22Rv1 (cell line): ENCODE results near the gene ARHGEF19.

Experiments
- ZFX ChIP-seq: fragments of 450-650 bp; IDR thresholded peaks from 2 replicates; pipeline ENCODE4 v1.6.1; 2017; ENCODE audit warnings: antibody characterized with exemption, borderline replicate concordance
- TF ChIP-seq, protein P1 (sequence below): fragments of 450-650 bp; IDR thresholded peaks from 2 replicates; pipeline ENCODE4 v1.5.1; 2017; ENCODE audit warnings: mild to moderate bottlenecking

DNA sequence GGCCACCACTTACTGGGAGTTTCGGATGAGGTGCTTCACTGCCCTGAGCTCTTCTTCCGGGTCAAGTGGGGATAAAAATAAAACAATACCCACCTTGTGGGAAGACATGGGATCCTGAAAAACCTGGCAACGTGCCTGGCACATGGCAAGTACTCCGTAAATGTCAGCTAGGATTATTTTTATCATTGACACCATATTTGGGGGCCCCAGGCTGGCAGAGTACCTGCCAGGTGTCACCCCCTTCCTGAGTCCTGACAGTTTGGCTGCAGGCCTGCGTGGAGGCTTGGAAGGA, 47.4 kb downstream of the ARHGEF19 start:
- TF ChIP-seq, protein P1, sequence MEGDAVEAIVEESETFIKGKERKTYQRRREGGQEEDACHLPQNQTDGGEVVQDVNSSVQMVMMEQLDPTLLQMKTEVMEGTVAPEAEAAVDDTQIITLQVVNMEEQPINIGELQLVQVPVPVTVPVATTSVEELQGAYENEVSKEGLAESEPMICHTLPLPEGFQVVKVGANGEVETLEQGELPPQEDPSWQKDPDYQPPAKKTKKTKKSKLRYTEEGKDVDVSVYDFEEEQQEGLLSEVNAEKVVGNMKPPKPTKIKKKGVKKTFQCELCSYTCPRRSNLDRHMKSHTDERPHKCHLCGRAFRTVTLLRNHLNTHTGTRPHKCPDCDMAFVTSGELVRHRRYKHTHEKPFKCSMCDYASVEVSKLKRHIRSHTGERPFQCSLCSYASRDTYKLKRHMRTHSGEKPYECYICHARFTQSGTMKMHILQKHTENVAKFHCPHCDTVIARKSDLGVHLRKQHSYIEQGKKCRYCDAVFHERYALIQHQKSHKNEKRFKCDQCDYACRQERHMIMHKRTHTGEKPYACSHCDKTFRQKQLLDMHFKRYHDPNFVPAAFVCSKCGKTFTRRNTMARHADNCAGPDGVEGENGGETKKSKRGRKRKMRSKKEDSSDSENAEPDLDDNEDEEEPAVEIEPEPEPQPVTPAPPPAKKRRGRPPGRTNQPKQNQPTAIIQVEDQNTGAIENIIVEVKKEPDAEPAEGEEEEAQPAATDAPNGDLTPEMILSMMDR = no peak
- TF ChIP-seq ZFX = no peak
